Breast epithelium (tissue), 4 donors: Measurements from ENCODE around the gene LHX1. TPM values are rescaled to one million over a fixed set of nuclear protein-coding genes. Genes with fewer than 3 reads are reported as not detected.

ENCODE experiments used
- DNase-seq, 2 donors: peaks; one replicate each; pipeline ENCODE4 v3.0.0-alpha.2; 2019; ENCODE audit warnings: low spot score in 2 of 2
- H3K27ac ChIP-seq, 2 donors: fragments of 200-600 bp; sonication (generic) in 1 of 2; one replicate each; pipeline ENCODE4 v1.5.1; 2016 to 2019; ENCODE audit warnings: mild to moderate bottlenecking in 1 of 2
- H3K27me3 ChIP-seq, 2 donors: fragments of 200-600 bp; sonication (generic) in 1 of 2; one replicate each; pipeline versions ENCODE4 v1.5.1 to v1.6.0; 2017 to 2019; ENCODE audit warnings: control low read depth in 1 of 2, mild to moderate bottlenecking in 1 of 2
- H3K36me3 ChIP-seq: fragments of 200-600 bp; one replicate; pipeline ENCODE4 v1.5.1; 2019
- H3K4me1 ChIP-seq, 2 donors: fragments of 200-600 bp; sonication (generic); one replicate each; pipeline ENCODE4 v1.5.1; 2016 to 2019; ENCODE audit warnings: control low read depth in 1 of 2
- H3K4me3 ChIP-seq, 3 donors: fragments of 200-600 bp; sonication (generic); 1 replicate in 2 of 3; 2 replicates in 1 of 3; pipeline ENCODE4 v1.5.1; 2016 to 2019; ENCODE audit warnings: mild to moderate bottlenecking in 3 of 3, moderate library complexity in 2 of 3
- H3K9me3 ChIP-seq, 2 donors: fragments of 200-600 bp; sonication (generic) in 1 of 2; one replicate each; pipeline ENCODE4 v1.5.1; 2016 to 2019; ENCODE audit warnings: control low read depth in 1 of 2
- CTCF ChIP-seq, 3 donors: fragments of 450-650 bp; IDR thresholded peaks; one replicate each; pipeline ENCODE4 v1.5.1; 2016 to 2017; ENCODE audit warnings: antibody characterized with exemption in 3 of 3, mild to moderate bottlenecking in 3 of 3, moderate library complexity in 3 of 3
- POLR2A ChIP-seq: fragments of 450-650 bp; IDR thresholded peaks from one replicate; pipeline ENCODE4 v1.6.1; 2016; ENCODE audit warnings: antibody characterized with exemption, mild to moderate bottlenecking, moderate library complexity
- POLR2AphosphoS5 ChIP-seq, 3 donors: sonication (generic); formaldehyde crosslinking; IDR thresholded peaks; one replicate each; pipeline ENCODE4 v1.6.1; 2017; ENCODE audit warnings: antibody characterized with exemption in 3 of 3
- intact Hi-C: fragments of 100-400 bp; cut with DNase I; formaldehyde crosslinking; loops from one replicate; pipeline ENCODE4 v1.15.1; 2023; ENCODE audit warnings: low total_unique reads
- total RNA-seq, 3 donors: library from RNA; depleted of rRNA; stranded (reverse); fragments of >200 nt; gene quantifications; one replicate each; pipeline ENCODE4 v1.1.0, GENCODE V29; 2016

LHX1 gene
- total RNA-seq, 3 donors from 2014 or later, result not detected

DNA sequence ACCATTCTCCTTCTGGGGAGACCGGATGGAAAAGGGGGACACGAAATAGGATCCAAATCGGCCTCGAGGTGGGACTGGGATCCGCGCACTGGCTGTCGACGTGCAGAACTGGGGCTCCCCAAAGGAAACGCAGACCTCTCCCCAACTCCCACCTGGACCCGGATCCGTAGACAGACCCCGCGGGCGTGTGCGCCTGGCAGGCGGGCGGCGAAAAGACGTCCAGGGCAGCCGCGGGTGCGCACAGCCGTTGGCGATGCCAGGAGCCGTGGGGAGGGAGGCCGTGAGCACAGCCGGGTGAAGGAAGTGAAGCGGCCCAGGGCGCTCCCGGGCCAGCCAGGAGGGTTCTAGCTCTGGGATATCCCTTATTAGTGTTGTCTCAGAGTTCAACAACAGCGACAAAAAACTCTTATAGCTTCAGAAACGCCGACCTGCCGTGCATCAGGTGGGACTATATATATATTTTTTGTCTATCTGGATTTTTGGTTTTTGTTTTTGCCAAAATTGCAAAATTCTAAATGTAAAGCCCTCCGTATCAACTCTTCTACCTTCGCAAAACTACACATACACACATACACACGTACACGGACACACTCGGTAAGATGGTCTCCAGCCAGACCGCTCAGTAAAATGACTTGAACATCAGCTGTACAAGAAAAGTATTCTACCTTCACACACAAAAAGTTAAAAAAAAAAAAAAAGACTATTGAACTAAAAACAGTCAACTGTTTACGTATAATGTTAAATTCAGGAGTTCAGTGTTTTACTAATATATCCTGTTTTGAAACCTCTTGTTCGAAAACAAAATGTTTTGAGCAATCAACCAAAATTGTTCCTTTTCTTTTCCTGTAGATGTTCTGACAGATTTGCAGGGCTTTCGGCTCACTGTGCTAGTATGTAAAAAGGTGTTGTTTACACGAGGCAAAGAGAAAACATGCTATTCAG lies 6.2 kb downstream of the LHX1 start:
- no peaks in the 10 kb centered on the region for H3K9me3 ChIP-seq
- intact Hi-C loops, result no loop called here
- no peak for TF ChIP-seq POLR2A
- TF ChIP-seq POLR2AphosphoS5 (IDR thresholded peaks at IDR 0.05), result peak in 1 of 3 donors; percentile 33
- peaks cover 24 to 92% of the 10 kb centered on the region in 2 donors for H3K27me3 ChIP-seq
- H3K36me3 ChIP-seq, result no peaks in the 10 kb centered on the region
- H3K27ac ChIP-seq, result no peak overlapping the region
- H3K4me1 ChIP-seq, result peaks cover 3 to 6% of the 10 kb centered on the region in 2 donors
- H3K4me3 ChIP-seq, result no peak overlapping the region
- no peak for DNase-seq

DNA sequence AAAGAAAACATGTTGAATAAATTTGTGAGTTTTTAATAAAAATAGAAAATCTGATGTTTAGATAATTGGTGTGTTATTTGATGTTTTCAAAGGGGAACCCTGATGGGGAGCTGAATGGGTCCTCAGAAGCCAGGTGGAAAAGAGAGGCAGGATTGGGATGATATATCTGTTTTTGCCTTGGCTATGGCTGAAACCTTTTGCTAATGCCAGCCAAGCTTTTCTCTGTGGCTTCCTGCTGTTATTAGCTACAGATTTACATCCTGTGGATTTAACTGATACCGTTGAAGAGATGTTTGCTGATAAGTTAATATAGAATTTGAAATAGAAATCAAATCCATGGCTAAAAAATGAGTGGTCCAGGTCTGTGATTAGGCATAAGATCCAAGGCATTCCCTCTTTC lies 7.3 kb downstream of the LHX1 start:
- peaks cover 21 to 82% of the 10 kb centered on the region in 2 donors for H3K27me3 ChIP-seq
- no peak overlapping the region for H3K27ac ChIP-seq
- H3K9me3 ChIP-seq, result no peaks in the 10 kb centered on the region
- TF ChIP-seq CTCF (IDR thresholded peaks at IDR 0.05) (no peak), POLR2A (no peak), POLR2AphosphoS5 (IDR thresholded peaks at IDR 0.05) (no peak)
- no peaks in the 10 kb centered on the region for H3K36me3 ChIP-seq
- DNase-seq, result no peak
- intact Hi-C loops, result no loop called here
- H3K4me1 ChIP-seq, result peaks cover 0 to 6% of the 10 kb centered on the region in 2 donors
- H3K4me3 ChIP-seq, result no peak overlapping the region

DNA sequence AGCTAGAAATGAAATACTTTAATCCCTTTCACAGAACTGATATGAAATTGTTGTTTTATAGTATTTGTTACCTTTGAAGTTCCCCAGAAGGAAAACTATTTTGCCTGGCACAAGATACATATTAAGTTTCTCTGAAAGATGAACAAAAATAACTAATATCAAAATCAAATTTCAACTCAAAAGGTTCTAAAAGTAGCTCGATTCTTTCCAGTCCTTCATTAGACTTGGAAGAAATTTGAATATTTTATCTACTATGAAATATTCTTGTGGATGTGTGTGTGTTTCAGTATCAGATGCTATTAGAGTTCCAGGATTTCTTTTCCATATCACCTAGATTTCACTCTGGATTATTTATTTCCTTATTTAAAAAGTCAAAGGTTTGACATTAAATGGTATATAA lies 7.9 kb downstream of the LHX1 start:
- H3K9me3 ChIP-seq, result no peaks in the 10 kb centered on the region
- H3K4me3 ChIP-seq, result no peak overlapping the region
- no peak for TF ChIP-seq POLR2A
- no peak for TF ChIP-seq CTCF (IDR thresholded peaks at IDR 0.05)
- no peak for TF ChIP-seq POLR2AphosphoS5 (IDR thresholded peaks at IDR 0.05)
- H3K36me3 ChIP-seq, result no peaks in the 10 kb centered on the region
- intact Hi-C loops, result no loop called here
- H3K27ac ChIP-seq, result no peak overlapping the region
- H3K4me1 ChIP-seq, result peaks cover 0 to 6% of the 10 kb centered on the region in 2 donors
- DNase-seq, result no peak
- H3K27me3 ChIP-seq, result peaks cover 21 to 76% of the 10 kb centered on the region in 2 donors

GRCh38 chr17:36945959-36946725 lies 8.9 kb downstream of the LHX1 start:
- no peaks in the 10 kb centered on the region for H3K36me3 ChIP-seq
- no peak overlapping the region for H3K27ac ChIP-seq
- H3K4me3 ChIP-seq, result no peak overlapping the region
- no peaks in the 10 kb centered on the region for H3K9me3 ChIP-seq
- H3K27me3 ChIP-seq, result peaks cover 21 to 66% of the 10 kb centered on the region in 2 donors
- TF ChIP-seq POLR2A (no peak), POLR2AphosphoS5 (IDR thresholded peaks at IDR 0.05) (no peak), CTCF (IDR thresholded peaks at IDR 0.05) (no peak)
- DNase-seq, result no peak
- intact Hi-C loops, result no loop called here
- peaks cover 0 to 6% of the 10 kb centered on the region in 2 donors for H3K4me1 ChIP-seq

- H3K27me3 ChIP-seq, result peaks cover 21 to 61% of the 10 kb centered on the region in 2 donors
- intact Hi-C loops, result no loop called here
- H3K27ac ChIP-seq, result no peak overlapping the region
- no peak overlapping the region for H3K4me3 ChIP-seq
- TF ChIP-seq POLR2AphosphoS5 (IDR thresholded peaks at IDR 0.05) (no peak), POLR2A (no peak), CTCF (IDR thresholded peaks at IDR 0.05) (no peak)
- H3K4me1 ChIP-seq, result peaks cover 0 to 6% of the 10 kb centered on the region in 2 donors
- no peak for DNase-seq
- no peaks in the 10 kb centered on the region for H3K9me3 ChIP-seq
- no peaks in the 10 kb centered on the region for H3K36me3 ChIP-seq
These were observed 9.4 kb downstream of the LHX1 start for GRCh38 chr17:36946726-36947091.
